Activated T-helper 1 cell treated with Interleukin-2 at 50 U/mL for 16 hours (primary cell): ENCODE results near the gene POLE2.
A peak's percentile ranks its signal among the peaks of the same experiment; 100 is the strongest.
"Not testable (repeated sequence)": the region's sequence is repeated elsewhere in the genome, so short reads cannot be mapped to it uniquely, and the experiment has no call there.

Source experiments
- DNase-seq: peaks from one replicate; pipeline ENCODE4 v3.0.0-alpha.2; 2020; ENCODE audit warnings: low read depth

POLE2 gene

GRCh38 chr14:49687942-49688700 is at the start of gene POLE2:
TSS of gene POLE2 (minus strand) at chr14:49688214. CDS start at chr14:49688203, 11 bp downstream.
- DNase-seq = peak; percentile 59

GRCh38 chr14:49735669-49736068 is 47.7 kb upstream of the POLE2 start:
- not testable (repeated sequence) for DNase-seq

- DNase-seq = no peak
Observed at GRCh38 chr14:49733836-49734235, 45.8 kb upstream of the POLE2 start.

GRCh38 chr14:49732896-49733295 is 44.9 kb upstream of the POLE2 start:
- no peak for DNase-seq

- DNase-seq = no peak
Observed at GRCh38 chr14:49727171-49727570, 39.2 kb upstream of the POLE2 start.

GRCh38 chr14:49721733-49722435 is 33.9 kb upstream of the POLE2 start:
- DNase-seq = not testable (repeated sequence)

GRCh38 chr14:49720744-49721143 is 32.7 kb upstream of the POLE2 start:
- DNase-seq = no peak

GRCh38 chr14:49710993-49711392 is 23.0 kb upstream of the POLE2 start:
- not testable (repeated sequence) for DNase-seq

- not testable (repeated sequence) for DNase-seq
Observed at GRCh38 chr14:49704471-49704870, 16.5 kb upstream of the POLE2 start.

- no peak for DNase-seq
Observed at GRCh38 chr14:49703965-49704364, 16.0 kb upstream of the POLE2 start.

- no peak for DNase-seq
Observed at GRCh38 chr14:49702725-49703124, 14.7 kb upstream of the POLE2 start.

GRCh38 chr14:49693735-49694124 is 5.7 kb upstream of the POLE2 start:
- not testable (repeated sequence) for DNase-seq

- DNase-seq = peak; percentile 68
Observed at GRCh38 chr14:49692811-49693734, 5.1 kb upstream of the POLE2 start, which contains the start of gene KLHDC1. TSS of gene KLHDC1 (plus strand) at chr14:49693120. CDS start at chr14:49693195, 75 bp downstream.

- DNase-seq = no peak
Observed at GRCh38 chr14:49692193-49692757, 4.3 kb upstream of the POLE2 start.

- no peak for DNase-seq
Observed at GRCh38 chr14:49691031-49691430, 3.0 kb upstream of the POLE2 start.

GRCh38 chr14:49688701-49689030 is 652 bp upstream of the POLE2 start:
- DNase-seq = no peak

- DNase-seq = no peak
Observed at GRCh38 chr14:49686425-49686824, 1.6 kb downstream of the POLE2 start.

GRCh38 chr14:49679271-49679670 is 8.7 kb downstream of the POLE2 start:
- DNase-seq = no peak

GRCh38 chr14:49677643-49678042 is 10.4 kb downstream of the POLE2 start:
- DNase-seq = no peak

GRCh38 chr14:49673586-49673985 is 14.4 kb downstream of the POLE2 start:
- no peak for DNase-seq

- DNase-seq = no peak
Observed at GRCh38 chr14:49670475-49670874, 17.5 kb downstream of the POLE2 start.
